Smooth muscle cell (in vitro differentiated cells): ENCODE data around the gene CNDP1. TPM values are rescaled to one million over a fixed set of nuclear protein-coding genes. Genes with fewer than 3 reads are reported as not detected.

Experiments used
- DNase-seq: peaks from one replicate; lab custom pipeline; 2025; ENCODE audit not compliant: unreplicated experiment; lab: John Stamatoyannopoulos, UW
- H2AFZ ChIP-seq: fragments of 200-600 bp; sonication (generic); 2 replicates; pipeline ENCODE4 v1.6.0; 2016; ENCODE audit warnings: antibody characterized with exemption, low read depth, mild to moderate bottlenecking
- H3F3A ChIP-seq: fragments of 200-600 bp; sonication (generic); 2 replicates; pipeline ENCODE4 v1.6.0; 2017; ENCODE audit warnings: antibody characterized with exemption, low read depth
- H3K27ac ChIP-seq: fragments of 200-600 bp; sonication (generic); 2 replicates; pipeline ENCODE4 v1.5.1; 2016; ENCODE audit warnings: low read depth, mild to moderate bottlenecking
- H3K27me3 ChIP-seq: fragments of 200-600 bp; sonication (generic); 2 replicates; pipeline ENCODE4 v1.6.1; 2016; ENCODE audit warnings: low read depth, mild to moderate bottlenecking
- H3K36me3 ChIP-seq: fragments of 200-600 bp; sonication (generic); 2 replicates; pipeline ENCODE4 v1.5.1; 2016; ENCODE audit warnings: low read depth
- H3K4me1 ChIP-seq: fragments of 200-600 bp; sonication (generic); 2 replicates; pipeline ENCODE4 v1.5.1; 2016; ENCODE audit warnings: low read depth
- H3K4me2 ChIP-seq: fragments of 200-600 bp; sonication (generic); 2 replicates; pipeline ENCODE4 v1.6.0; 2016; ENCODE audit warnings: mild to moderate bottlenecking
- H3K4me3 ChIP-seq: fragments of 200-600 bp; sonication (generic); 2 replicates; pipeline ENCODE4 v1.5.1; 2016; ENCODE audit warnings: mild to moderate bottlenecking
- H3K79me2 ChIP-seq: fragments of 200-600 bp; sonication (generic); 2 replicates; pipeline ENCODE4 v1.6.0; 2016; ENCODE audit warnings: low read depth, mild to moderate bottlenecking
- H3K9ac ChIP-seq: fragments of 200-600 bp; sonication (generic); 2 replicates; pipeline ENCODE4 v1.6.0; 2016; ENCODE audit warnings: low read depth
- H3K9me3 ChIP-seq: fragments of 200-600 bp; sonication (generic); replicated peaks from 2 replicates; pipeline ENCODE4 v1.5.1; 2016; ENCODE audit warnings: low read depth
- H4K20me1 ChIP-seq: fragments of 200-600 bp; sonication (generic); 2 replicates; pipeline ENCODE4 v1.6.0; 2016; ENCODE audit warnings: low read depth
- WGBS: methylation state at CpG from one replicate; pipeline ENCODE4 v1.1.7; 2016; ENCODE audit warnings: low lambda C conversion rate; 5-methylcytosine and 5-hydroxymethylcytosine counted together
- polyA plus RNA-seq: library from polyadenylated mRNA; unstranded; fragments of >200 nt; fragmentation: Nextera tagmentation; extraction: Ambion mirVana; gene quantifications from 2 replicates; pipeline ENCODE4 v1.2.1, GENCODE V29; 2016
- total RNA-seq: library from RNA; depleted of rRNA; stranded (reverse); fragments of >200 nt; gene quantifications from 2 replicates; pipeline ENCODE4 v1.2.3, GENCODE V29; 2014
- TF ChIP-seq, protein P1 (sequence below): fragments of 200-600 bp; sonication (generic); IDR thresholded peaks from 2 replicates; pipeline ENCODE4 v1.5.1; 2017; ENCODE audit warnings: borderline replicate concordance, mild to moderate bottlenecking, antibody characterized with exemption; ENCODE audit not compliant: insufficient read depth, poor library complexity, severe bottlenecking

CNDP1 gene
- total and polyA plus RNA-seq, 2 experiments from 2014 or later, result not detected

DNA sequence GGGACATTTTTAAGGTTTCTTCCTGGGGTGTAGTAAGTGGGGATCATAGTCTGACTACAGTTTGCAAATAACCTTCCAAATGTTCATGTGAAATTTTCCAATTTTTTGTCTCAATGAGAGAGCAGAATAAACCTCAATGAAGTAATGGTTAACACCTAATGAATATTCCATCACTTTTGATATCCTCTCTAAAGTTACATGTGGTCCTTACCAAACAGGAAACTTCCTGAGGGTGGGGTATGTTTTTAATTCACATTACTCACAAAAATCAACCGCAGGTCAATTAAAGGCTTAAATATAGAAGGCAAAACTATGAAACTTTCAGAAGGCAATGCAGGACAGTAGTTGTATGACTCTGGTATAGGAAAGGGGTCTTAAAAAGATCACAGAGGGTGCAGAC is 76.6 kb downstream of the CNDP1 start:
- Histone ChIP-seq H3K9me3 (no peaks in the 10 kb centered on the region), H3K36me3 (no peaks in the 10 kb centered on the region), H3K4me3 (no peak overlapping the region), H2AFZ (no peak overlapping the region), H3K27me3 (no peaks in the 10 kb centered on the region), H3K27ac (no peak overlapping the region), H4K20me1 (peaks cover 52% of the 10 kb centered on the region), H3K79me2 (peaks cover 45% of the 10 kb centered on the region), H3K9ac (no peak overlapping the region), H3K4me2 (no peak overlapping the region), H3F3A (no peaks in the 10 kb centered on the region), H3K4me1 (no peaks in the 10 kb centered on the region)
- WGBS, result 97% methylated on average over 1 of the region's 1 CpG
- TF ChIP-seq, protein P1, sequence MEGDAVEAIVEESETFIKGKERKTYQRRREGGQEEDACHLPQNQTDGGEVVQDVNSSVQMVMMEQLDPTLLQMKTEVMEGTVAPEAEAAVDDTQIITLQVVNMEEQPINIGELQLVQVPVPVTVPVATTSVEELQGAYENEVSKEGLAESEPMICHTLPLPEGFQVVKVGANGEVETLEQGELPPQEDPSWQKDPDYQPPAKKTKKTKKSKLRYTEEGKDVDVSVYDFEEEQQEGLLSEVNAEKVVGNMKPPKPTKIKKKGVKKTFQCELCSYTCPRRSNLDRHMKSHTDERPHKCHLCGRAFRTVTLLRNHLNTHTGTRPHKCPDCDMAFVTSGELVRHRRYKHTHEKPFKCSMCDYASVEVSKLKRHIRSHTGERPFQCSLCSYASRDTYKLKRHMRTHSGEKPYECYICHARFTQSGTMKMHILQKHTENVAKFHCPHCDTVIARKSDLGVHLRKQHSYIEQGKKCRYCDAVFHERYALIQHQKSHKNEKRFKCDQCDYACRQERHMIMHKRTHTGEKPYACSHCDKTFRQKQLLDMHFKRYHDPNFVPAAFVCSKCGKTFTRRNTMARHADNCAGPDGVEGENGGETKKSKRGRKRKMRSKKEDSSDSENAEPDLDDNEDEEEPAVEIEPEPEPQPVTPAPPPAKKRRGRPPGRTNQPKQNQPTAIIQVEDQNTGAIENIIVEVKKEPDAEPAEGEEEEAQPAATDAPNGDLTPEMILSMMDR, result no peak
- no peak for DNase-seq

DNA sequence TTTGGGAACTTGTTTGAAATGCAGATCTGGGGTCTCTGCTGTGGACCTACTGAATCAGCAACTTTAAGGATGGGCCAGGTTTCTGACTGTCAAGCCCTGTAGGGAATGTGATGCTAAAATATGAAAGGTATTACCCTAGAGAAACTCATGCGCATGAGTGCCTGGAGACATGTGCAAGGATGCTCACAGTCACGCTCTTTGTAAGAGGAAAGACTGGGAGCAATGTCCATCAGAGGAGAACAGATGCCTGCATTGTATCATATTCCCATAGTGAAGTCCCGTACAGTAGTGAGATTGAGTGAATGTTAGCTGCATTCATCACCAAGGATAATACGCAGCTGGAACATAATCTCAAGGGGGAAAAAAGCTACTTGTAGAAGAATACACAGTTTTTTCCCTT is 77.5 kb downstream of the CNDP1 start:
- peaks cover 37% of the 10 kb centered on the region for H3K79me2 ChIP-seq
- H3K27me3 ChIP-seq, result no peaks in the 10 kb centered on the region
- H3K36me3 ChIP-seq, result no peaks in the 10 kb centered on the region
- DNase-seq, result no peak
- no peaks in the 10 kb centered on the region for H3K4me1 ChIP-seq
- no peak overlapping the region for H2AFZ ChIP-seq
- H3K27ac ChIP-seq, result no peak overlapping the region
- TF ChIP-seq, protein P1, result no peak
- H4K20me1 ChIP-seq, result peaks cover 49% of the 10 kb centered on the region
- 94% methylated on average over 4 of the region's 4 CpGs for WGBS
- no peak overlapping the region for H3K4me3 ChIP-seq
- H3K4me2 ChIP-seq, result no peak overlapping the region
- no peaks in the 10 kb centered on the region for H3K9me3 ChIP-seq
- no peak overlapping the region for H3K9ac ChIP-seq
- H3F3A ChIP-seq, result no peaks in the 10 kb centered on the region

DNA sequence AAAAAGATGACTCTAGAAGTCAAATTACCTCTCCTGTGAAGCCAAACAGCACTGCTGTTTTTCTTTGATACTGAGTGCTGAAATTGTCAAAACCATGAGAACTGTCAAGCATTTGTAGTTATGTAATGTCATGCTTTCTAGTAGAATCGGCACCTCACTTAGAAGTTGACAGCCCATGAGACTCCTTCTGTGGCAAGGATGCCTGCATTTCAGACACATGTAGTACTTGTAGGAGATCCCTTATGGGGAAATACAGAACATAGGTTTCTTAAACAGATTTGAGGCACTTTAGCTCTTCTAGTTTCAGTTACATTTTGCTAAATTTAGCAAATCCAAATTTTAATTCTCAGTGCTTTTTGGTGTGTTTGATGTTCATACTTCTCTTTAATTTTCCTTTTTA is 79.1 kb downstream of the CNDP1 start:
- TF ChIP-seq, protein P1, result no peak
- no peaks in the 10 kb centered on the region for H3K27me3 ChIP-seq
- H3K36me3 ChIP-seq, result no peaks in the 10 kb centered on the region
- H2AFZ ChIP-seq, result no peak overlapping the region
- H3F3A ChIP-seq, result no peaks in the 10 kb centered on the region
- no peaks in the 10 kb centered on the region for H3K9me3 ChIP-seq
- H3K9ac ChIP-seq, result no peak overlapping the region
- H3K27ac ChIP-seq, result no peak overlapping the region
- H3K4me1 ChIP-seq, result no peaks in the 10 kb centered on the region
- no peak for DNase-seq
- H3K4me2 ChIP-seq, result no peak overlapping the region
- H3K79me2 ChIP-seq, result peaks cover 30% of the 10 kb centered on the region
- H3K4me3 ChIP-seq, result no peak overlapping the region
- peaks cover 55% of the 10 kb centered on the region for H4K20me1 ChIP-seq
- 100% methylated on average over 1 of the region's 1 CpG for WGBS

DNA sequence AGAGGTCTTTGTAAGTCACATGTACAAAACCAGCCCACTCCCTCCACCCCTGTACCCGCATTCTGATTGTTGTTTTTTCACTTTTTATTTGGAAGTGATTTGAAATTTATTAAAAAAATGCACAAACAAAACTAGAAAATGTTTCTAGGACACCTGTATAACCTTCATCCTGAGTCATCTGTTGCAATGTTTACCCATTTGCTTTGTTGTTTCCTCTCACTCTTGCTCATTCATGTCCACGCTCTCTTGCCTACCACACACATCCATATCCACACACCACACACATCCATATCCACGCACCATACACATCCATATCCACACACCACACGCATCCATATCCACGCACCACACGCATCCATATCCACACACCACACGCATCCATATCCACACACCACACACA is 82.2 kb downstream of the CNDP1 start:
- H2AFZ ChIP-seq, result no peak overlapping the region
- H3F3A ChIP-seq, result no peaks in the 10 kb centered on the region
- H3K4me1 ChIP-seq, result no peaks in the 10 kb centered on the region
- no peak overlapping the region for H3K9ac ChIP-seq
- DNase-seq, result no peak
- H3K27ac ChIP-seq, result peak overlapping the region; percentile 50
- TF ChIP-seq, protein P1, result no peak
- peaks cover 35% of the 10 kb centered on the region for H4K20me1 ChIP-seq
- H3K4me3 ChIP-seq, result no peak overlapping the region
- WGBS, result 70% methylated on average over 7 of the region's 7 CpGs
- no peaks in the 10 kb centered on the region for H3K9me3 ChIP-seq
- no peak overlapping the region for H3K4me2 ChIP-seq
- H3K36me3 ChIP-seq, result no peaks in the 10 kb centered on the region
- H3K27me3 ChIP-seq, result no peaks in the 10 kb centered on the region
- H3K79me2 ChIP-seq, result peaks cover 41% of the 10 kb centered on the region
